WTC11 (cell line): Measurements from ENCODE around the gene GSX2. TPM values are rescaled to one million over a fixed set of nuclear protein-coding genes. Genes with fewer than 3 reads are reported as not detected.
"Not testable (repeated sequence)": the region's sequence is repeated elsewhere in the genome, so short reads cannot be mapped to it uniquely, and the experiment has no call there.

Source experiments
- ATAC-seq: fragments of 200-7000 bp; cut with Tn5 transposase; 2 replicates; pipeline ENCODE4 v1.10.0; 2021; ENCODE audit warnings: mild to moderate bottlenecking, moderate library complexity
- CTCF ChIA-PET: fragments of 300-600 bp; sonication (Branson Sonifier 250); formaldehyde crosslinking; loops from one replicate; lab custom pipeline; 2021; ENCODE audit warnings: antibody characterized with exemption; lab: Charles Lee
- POLR2A ChIA-PET: fragments of 350-600 bp; sonication (Branson Sonifier 250); formaldehyde crosslinking; loops from one replicate; lab custom pipeline; 2021; ENCODE audit warnings: antibody characterized with exemption; lab: Charles Lee
- DNase-seq: peaks from one replicate; pipeline ENCODE4 v3.0.0; 2021; ENCODE audit warnings: low spot score
- H3K27ac Mint-ChIP-seq: 2 replicates; pipeline ENCODE4 v1.8.0; 2021; ENCODE audit warnings: mixed read lengths
- H3K27me3 Mint-ChIP-seq: 2 replicates; pipeline ENCODE4 v1.8.0; 2021; ENCODE audit warnings: low read depth, mild to moderate bottlenecking, moderate library complexity, mixed read lengths
- H3K36me3 Mint-ChIP-seq: 2 replicates; pipeline ENCODE4 v1.8.0; 2021; ENCODE audit warnings: mixed read lengths
- H3K4me1 Mint-ChIP-seq: 2 replicates; pipeline ENCODE4 v1.8.0; 2022; ENCODE audit warnings: mixed read lengths
- H3K4me3 Mint-ChIP-seq: 2 replicates; pipeline ENCODE4 v1.8.0; 2021; ENCODE audit warnings: mild to moderate bottlenecking, moderate library complexity, mixed read lengths
- H3K9me3 Mint-ChIP-seq: 2 replicates; pipeline ENCODE4 v1.8.0; 2021; ENCODE audit warnings: mixed read lengths
- ATF1 ChIP-seq: sonication (generic); formaldehyde crosslinking; IDR thresholded peaks from 2 replicates; pipeline ENCODE4 v1.8.1; 2023; ENCODE audit warnings: mild to moderate bottlenecking, moderate library complexity, missing genetic modification reagents
- GTF2I ChIP-seq: fragments of 250-450 bp; sonication (Bioruptor Pico); conservative IDR thresholded peaks from 2 replicates; pipeline ENCODE4 v1.4.0; 2021; ENCODE audit warnings: mild to moderate bottlenecking
- NFATC4 ChIP-seq: fragments of 250-450 bp; sonication (Bioruptor Pico); IDR thresholded peaks from 2 replicates; pipeline ENCODE4 v1.9.0; 2021; ENCODE audit warnings: mild to moderate bottlenecking
- NR1H2 ChIP-seq: sonication (generic); formaldehyde crosslinking; IDR thresholded peaks from 2 replicates; pipeline ENCODE4 v1.9.0; 2021; ENCODE audit warnings: mild to moderate bottlenecking, moderate library complexity, missing genetic modification reagents
- SOX15 ChIP-seq: fragments of 250-450 bp; sonication (Bioruptor Pico); IDR thresholded peaks from 2 replicates; pipeline ENCODE4 v1.9.0; 2021; ENCODE audit warnings: mild to moderate bottlenecking
- ZNF416 ChIP-seq: fragments of 250-450 bp; sonication (Bioruptor Pico); IDR thresholded peaks from 2 replicates; pipeline ENCODE4 v1.9.0; 2021; ENCODE audit warnings: mild to moderate bottlenecking, inconsistent platforms
- ZNF671 ChIP-seq: fragments of 250-450 bp; sonication (Bioruptor Pico); IDR thresholded peaks from 2 replicates; pipeline ENCODE4 v1.8.0; 2021; ENCODE audit warnings: mild to moderate bottlenecking
- total RNA-seq: library from RNA; stranded (reverse); gene quantifications from 3 replicates; pipeline ENCODE4 v1.2.3, GENCODE V29; 2021
- TF ChIP-seq, protein P1 (sequence below): sonication (generic); formaldehyde crosslinking; IDR thresholded peaks from 2 replicates; pipeline ENCODE4 v1.8.1; 2022; ENCODE audit warnings: low read depth, missing genetic modification reagents, borderline replicate concordance
- TF ChIP-seq, protein P2 (sequence below): sonication (generic); formaldehyde crosslinking; IDR thresholded peaks from 2 replicates; pipeline ENCODE4 v1.8.0; 2022; ENCODE audit warnings: mild to moderate bottlenecking, missing genetic modification reagents
- TF ChIP-seq, protein P3 (sequence below): sonication (generic); formaldehyde crosslinking; IDR thresholded peaks from 2 replicates; pipeline ENCODE4 v1.8.1; 2022; ENCODE audit warnings: missing genetic modification reagents, borderline replicate concordance
- TF ChIP-seq, protein P4 (sequence below): fragments of 250-450 bp; sonication (Bioruptor Pico); IDR thresholded peaks from 2 replicates; pipeline ENCODE4 v2.1.2; 2022; ENCODE audit warnings: mild to moderate bottlenecking, moderate library complexity
- TF ChIP-seq, protein P5 (sequence below): fragments of 250-450 bp; sonication (Bioruptor Pico); IDR thresholded peaks from 2 replicates; pipeline ENCODE4 v1.8.0; 2021; ENCODE audit warnings: mild to moderate bottlenecking

The GSX2 gene
- total RNA-seq, 1 experiment from 2014 or later = not detected

DNA sequence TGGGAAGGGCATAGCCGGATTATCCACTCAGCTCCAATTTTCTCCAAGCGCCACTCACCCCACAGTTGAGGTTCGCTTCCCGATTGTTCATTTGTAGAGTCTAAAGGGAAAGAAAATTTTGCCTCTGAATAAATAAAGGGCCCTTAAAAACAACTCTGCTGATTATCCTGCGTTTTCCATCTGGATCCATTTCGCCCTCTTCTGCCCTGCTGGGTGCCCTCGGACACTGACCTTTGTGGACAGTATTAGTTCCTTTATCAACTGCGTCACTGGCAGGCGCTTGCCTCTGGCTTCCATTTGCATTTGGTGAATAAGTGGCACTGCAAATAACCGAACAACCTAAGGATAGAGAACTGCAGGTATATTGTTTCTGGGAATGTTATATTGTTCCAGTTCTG, 10.1 kb downstream of the GSX2 start:
- ATAC-seq (no peak), DNase-seq (no peak)
- ChIA-PET CTCF (interaction anchor here (1.1 to 4.5 kb wide), 4 partner anchors 10 to 180 kb away, joined by 4 to 44 read pairs (median 5); partner anchors contain the start of gene GSX2), POLR2A (interaction anchor here (0.6 kb wide), 2 partner anchors 183 to 790 kb away, joined by 3 to 10 read pairs; no protein-coding TSS in a partner anchor)
- peaks cover 51% of the 10 kb centered on the region for H3K4me1 Mint-ChIP-seq
- H3K9me3 Mint-ChIP-seq = no peaks in the 10 kb centered on the region
- TF ChIP-seq ZNF416 (CRISPR knock-in tag) = no peak
- TF ChIP-seq, protein P1, sequence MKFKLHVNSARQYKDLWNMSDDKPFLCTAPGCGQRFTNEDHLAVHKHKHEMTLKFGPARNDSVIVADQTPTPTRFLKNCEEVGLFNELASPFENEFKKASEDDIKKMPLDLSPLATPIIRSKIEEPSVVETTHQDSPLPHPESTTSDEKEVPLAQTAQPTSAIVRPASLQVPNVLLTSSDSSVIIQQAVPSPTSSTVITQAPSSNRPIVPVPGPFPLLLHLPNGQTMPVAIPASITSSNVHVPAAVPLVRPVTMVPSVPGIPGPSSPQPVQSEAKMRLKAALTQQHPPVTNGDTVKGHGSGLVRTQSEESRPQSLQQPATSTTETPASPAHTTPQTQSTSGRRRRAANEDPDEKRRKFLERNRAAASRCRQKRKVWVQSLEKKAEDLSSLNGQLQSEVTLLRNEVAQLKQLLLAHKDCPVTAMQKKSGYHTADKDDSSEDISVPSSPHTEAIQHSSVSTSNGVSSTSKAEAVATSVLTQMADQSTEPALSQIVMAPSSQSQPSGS (CRISPR knock-in tag) = no peak
- TF ChIP-seq, protein P2, sequence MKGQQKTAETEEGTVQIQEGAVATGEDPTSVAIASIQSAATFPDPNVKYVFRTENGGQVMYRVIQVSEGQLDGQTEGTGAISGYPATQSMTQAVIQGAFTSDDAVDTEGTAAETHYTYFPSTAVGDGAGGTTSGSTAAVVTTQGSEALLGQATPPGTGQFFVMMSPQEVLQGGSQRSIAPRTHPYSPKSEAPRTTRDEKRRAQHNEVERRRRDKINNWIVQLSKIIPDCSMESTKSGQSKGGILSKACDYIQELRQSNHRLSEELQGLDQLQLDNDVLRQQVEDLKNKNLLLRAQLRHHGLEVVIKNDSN (CRISPR knock-in tag) = no peak
- TF ChIP-seq, protein P3, sequence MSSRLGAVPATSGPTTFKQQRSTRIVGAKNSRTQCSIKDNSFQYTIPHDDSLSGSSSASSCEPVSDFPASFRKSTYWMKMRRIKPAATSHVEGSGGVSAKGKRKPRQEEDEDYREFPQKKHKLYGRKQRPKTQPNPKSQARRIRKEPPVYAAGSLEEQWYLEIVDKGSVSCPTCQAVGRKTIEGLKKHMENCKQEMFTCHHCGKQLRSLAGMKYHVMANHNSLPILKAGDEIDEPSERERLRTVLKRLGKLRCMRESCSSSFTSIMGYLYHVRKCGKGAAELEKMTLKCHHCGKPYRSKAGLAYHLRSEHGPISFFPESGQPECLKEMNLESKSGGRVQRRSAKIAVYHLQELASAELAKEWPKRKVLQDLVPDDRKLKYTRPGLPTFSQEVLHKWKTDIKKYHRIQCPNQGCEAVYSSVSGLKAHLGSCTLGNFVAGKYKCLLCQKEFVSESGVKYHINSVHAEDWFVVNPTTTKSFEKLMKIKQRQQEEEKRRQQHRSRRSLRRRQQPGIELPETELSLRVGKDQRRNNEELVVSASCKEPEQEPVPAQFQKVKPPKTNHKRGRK (CRISPR knock-in tag) = no peak
- TF ChIP-seq ZNF671 = no peak
- TF ChIP-seq SOX15 (CRISPR knock-in tag) = no peak
- no peak for TF ChIP-seq ATF1
- TF ChIP-seq, protein P4, sequence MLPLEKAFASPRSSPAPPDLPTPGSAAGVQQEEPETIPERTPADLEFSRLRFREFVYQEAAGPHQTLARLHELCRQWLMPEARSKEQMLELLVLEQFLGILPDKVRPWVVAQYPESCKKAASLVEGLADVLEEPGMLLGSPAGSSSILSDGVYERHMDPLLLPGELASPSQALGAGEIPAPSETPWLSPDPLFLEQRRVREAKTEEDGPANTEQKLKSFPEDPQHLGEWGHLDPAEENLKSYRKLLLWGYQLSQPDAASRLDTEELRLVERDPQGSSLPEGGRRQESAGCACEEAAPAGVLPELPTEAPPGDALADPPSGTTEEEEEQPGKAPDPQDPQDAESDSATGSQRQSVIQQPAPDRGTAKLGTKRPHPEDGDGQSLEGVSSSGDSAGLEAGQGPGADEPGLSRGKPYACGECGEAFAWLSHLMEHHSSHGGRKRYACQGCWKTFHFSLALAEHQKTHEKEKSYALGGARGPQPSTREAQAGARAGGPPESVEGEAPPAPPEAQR (CRISPR knock-in tag) = no peak
- TF ChIP-seq, protein P5, sequence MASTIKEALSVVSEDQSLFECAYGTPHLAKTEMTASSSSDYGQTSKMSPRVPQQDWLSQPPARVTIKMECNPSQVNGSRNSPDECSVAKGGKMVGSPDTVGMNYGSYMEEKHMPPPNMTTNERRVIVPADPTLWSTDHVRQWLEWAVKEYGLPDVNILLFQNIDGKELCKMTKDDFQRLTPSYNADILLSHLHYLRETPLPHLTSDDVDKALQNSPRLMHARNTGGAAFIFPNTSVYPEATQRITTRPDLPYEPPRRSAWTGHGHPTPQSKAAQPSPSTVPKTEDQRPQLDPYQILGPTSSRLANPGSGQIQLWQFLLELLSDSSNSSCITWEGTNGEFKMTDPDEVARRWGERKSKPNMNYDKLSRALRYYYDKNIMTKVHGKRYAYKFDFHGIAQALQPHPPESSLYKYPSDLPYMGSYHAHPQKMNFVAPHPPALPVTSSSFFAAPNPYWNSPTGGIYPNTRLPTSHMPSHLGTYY (CRISPR knock-in tag) = no peak
- TF ChIP-seq NFATC4 (CRISPR knock-in tag) = no peak
- TF ChIP-seq GTF2I (CRISPR knock-in tag) = no peak
- TF ChIP-seq NR1H2 (CRISPR knock-in tag) = no peak
- no peak overlapping the region for H3K27ac Mint-ChIP-seq
- no peaks in the 10 kb centered on the region for H3K36me3 Mint-ChIP-seq
- H3K27me3 Mint-ChIP-seq = peaks cover 75% of the 10 kb centered on the region
- peak overlapping the region; percentile 71 for H3K4me3 Mint-ChIP-seq

DNA sequence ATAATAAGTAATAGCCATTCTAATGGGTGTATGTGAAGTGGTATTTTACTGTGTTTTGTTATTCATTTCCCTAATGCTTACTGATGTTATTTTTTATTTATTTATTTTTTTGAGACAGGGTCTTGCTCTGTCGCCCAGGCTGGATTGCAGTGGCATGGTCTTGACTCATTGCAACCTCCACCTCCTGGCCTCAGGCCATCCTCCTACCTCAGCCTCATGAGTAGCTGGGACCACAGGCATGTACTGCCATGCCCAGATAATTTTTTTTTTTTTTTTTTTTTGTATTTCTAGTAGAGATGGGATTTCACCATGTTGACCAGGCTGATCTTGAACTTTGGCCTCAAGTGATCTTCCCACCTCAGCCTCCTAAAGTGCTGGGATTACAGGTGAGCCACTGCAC, 13.2 kb downstream of the GSX2 start:
- H3K27ac Mint-ChIP-seq, H3K9me3 Mint-ChIP-seq, DNase-seq, H3K36me3 Mint-ChIP-seq, H3K4me3 Mint-ChIP-seq, POLR2A ChIA-PET, ATAC-seq, CTCF ChIA-PET: not testable (repeated sequence)
- peaks cover 45% of the 10 kb centered on the region for H3K27me3 Mint-ChIP-seq
- H3K4me1 Mint-ChIP-seq = peaks cover 24% of the 10 kb centered on the region

DNA sequence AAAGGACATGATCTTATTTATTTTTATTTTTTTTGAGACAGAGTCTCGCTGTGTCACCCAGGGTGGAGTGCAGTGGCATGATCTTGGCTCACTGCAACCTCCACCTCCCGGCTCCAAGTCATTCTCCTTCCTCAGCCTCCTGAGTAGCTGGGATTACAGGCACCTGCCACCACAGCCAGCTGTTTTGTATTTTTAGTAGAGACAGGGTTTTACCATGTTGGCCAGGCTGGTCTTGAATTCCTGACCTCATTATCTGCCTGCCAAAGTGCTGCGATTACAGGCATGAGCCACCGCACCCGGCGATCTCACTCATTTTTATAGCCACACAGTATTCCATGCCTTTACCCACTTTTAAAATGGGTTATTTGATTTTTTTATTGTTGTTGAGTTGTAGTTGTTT, 16.3 kb downstream of the GSX2 start:
- H3K27me3 Mint-ChIP-seq = peaks cover 15% of the 10 kb centered on the region
- H3K27ac Mint-ChIP-seq, ATAC-seq, POLR2A ChIA-PET, DNase-seq, H3K36me3 Mint-ChIP-seq, H3K4me3 Mint-ChIP-seq, H3K4me1 Mint-ChIP-seq, H3K9me3 Mint-ChIP-seq: not testable (repeated sequence)
- CTCF ChIA-PET = interaction anchor here (0.5 kb wide), 1 partner anchor 13 kb away, joined by 3 read pairs; no protein-coding TSS in a partner anchor
